NCI-H2196 treated with DMSO at 0.1 percent for 48 hours (cell line): Measurements from ENCODE around the gene CDC73.
"Not testable (repeated sequence)": the region's sequence is repeated elsewhere in the genome, so short reads cannot be mapped to it uniquely, and the experiment has no call there.

ENCODE experiments used
- DNase-seq: peaks from one replicate; lab custom pipeline; 2025; ENCODE audit not compliant: unreplicated experiment; lab: John Stamatoyannopoulos, UW

Gene CDC73

DNA sequence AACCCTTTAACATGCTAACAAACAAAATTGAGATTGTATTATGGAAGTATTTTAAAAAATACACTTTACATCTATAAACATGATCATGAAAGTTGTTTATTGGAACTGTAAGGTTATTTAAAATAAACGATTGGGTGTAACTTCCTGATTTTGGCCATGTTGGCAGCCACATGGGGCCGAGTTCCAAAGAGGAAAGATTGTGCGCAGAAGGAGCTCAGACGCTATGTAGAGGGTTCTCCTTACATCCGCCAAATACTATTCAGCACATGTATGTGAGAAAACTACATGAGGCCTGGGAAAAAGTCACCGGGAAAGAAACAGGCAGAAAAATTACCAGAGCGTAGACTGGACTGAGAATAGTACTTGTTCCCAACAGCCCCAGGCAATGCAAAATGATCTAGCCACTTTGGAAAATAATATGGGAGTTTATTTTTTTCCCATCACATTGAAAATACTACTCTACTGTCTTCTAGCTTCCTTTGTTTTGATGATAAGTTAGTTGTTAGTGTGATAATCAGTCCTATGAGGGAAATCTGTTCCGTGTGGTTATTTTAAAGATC is 100.3 kb downstream of the CDC73 start:
- no peak for DNase-seq

DNA sequence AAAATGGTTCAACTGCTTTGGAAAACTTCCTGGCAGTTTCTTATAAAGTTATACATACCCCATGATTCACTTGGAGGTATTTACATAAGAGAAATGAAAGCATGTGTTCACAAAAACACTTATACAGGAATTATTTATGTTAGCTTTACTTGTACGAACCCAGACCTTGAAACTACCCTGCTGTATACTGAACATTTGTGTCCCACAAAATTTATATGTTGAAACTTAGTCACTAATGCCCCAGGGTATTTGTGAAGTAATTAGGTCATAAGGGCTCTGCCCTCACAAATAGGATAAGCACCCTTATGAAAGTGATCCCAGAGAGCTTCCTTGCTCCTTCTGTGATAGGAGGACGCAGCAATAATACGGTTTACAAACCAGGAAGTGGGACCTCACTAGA is 107.3 kb downstream of the CDC73 start:
- DNase-seq: no peak

DNA sequence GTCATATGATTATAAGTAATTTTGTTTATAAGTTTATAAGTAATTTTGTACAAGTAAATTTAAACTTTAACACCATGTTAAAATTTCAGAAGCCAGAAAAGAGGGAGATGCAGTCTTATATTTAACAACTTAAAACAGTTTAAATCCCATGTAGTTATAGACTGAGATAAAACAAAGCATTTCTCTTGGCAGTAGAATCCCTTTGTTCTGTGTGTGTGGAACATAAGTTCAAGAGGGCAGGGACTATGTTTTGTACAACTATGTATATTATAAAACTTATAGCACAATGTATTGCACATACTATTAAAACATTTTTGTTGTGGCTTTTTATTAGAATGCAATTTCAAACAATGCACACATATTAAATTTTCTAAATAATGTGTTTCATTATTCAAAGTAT is 109.3 kb downstream of the CDC73 start:
- DNase-seq: not testable (repeated sequence)

DNA sequence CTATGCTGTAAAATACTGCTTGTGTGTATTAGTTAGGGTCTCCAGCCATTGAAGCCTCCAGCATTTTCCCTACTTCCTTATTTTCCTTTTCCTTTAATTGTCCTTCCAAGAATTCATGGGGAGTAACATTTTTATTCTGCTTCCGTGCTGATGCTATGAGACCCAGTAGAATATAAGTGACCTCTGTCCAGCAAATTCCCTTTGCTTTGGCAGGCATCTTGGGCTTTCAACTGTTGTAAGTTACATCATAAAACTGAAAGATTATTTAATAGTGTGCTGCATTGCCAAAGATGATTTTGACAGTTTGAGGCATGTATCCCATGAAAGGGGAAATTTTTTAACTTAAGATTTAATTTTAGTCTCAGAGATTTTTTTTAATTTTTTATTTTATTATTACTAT is 112.7 kb downstream of the CDC73 start:
- no peak for DNase-seq

DNA sequence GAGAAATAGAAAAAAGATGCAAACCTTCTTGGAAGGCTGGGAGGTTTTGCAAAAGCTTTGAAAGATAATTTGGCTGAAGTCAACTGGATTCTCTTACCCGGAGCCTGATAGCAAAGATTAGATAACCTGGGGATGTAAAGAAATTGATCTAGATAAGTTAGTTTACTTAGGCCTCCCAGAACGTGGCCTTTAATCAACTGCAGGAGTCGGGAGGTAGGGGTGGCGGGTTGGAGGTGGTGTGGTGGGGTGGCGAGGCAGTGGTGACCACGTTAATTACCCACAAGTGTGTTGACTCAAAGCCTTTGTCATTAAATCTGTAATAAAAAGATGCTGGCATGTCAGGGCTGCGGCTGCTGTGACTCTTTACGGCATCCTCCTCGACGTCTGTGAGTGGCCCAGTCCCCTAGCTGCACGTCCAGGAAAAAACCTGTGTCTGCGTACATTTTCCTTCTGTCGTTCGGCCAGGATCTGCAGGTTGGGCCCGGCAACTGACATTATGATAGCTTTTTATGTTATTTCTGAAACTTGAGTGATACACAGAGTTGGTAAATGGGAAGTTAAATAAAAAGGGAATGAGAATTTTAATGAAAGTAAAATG is 115.6 kb downstream of the CDC73 start:
- DNase-seq: no peak

DNA sequence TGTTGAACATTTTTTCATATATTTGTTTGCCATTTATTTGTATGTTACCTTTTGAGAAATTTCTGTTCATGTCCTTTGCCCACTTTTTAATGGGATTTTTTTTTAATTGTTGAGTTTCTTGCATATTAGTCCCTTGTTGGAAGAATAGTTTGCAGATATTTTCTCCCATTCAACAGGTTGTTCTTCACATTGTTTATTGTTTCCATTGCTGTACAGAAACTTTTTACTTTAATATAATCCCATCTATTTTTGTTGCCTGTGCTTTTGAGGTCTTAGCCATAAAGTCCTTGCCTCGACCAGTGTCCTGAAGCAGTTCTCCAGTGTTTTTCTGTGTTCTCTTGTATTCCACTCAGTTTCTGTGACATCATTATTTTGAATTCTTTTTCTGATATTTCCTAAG is 118.8 kb downstream of the CDC73 start:
- DNase-seq: no peak

DNA sequence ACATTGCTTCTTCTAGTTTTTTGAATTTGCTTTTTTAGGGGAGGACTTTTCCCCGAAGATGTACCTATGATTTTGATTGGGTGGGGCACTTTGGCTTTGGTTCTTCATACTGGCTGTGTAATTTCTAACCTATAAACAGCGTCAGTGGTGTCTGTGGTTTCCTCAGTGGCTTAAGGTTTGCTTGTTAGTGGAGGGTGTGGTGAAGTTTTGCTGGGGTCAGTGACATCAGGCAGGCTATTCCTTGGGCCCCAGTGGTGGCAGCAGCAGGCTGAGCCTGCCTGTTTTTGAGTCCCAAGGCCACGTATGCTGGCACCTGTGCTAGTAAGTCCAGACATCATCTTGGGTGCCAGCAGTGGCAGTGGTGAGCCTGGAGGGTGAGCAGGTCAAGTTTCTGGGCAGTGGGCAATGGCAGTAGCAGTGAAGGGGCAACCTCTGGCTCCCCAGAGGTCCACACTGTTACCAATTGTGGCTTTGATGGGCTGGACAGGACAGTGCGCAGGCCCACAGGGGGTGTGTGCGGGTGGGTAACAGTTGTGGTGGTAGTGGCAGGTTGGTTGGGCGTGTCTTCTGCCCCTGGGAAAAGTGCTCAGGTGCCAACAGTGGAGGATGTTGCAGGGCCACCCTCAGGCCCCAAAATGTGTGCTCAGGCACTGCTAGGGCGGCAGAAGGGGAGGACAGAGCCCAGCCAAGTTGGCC is 119.4 kb downstream of the CDC73 start:
- no peak for DNase-seq

DNA sequence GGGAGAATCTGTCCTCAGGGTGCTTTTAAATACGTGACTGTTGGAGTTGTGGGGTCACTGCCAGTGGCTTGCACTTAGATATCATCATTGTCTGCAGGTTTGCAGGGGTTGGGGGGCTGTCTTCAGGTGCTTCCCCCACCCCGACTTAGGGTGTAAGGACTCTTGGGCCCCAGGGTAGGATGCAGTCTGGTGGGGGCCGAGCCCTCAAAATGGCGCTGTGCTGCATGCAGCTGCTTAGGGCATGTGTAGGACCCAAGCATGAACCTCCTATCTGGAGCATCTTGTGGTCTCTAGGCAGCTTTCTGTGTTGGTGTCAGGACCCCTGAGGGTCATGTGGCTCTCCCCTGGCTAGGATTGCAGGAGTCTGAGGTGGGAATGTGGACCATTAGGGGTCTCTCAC is 120.2 kb downstream of the CDC73 start:
- DNase-seq: no peak

DNA sequence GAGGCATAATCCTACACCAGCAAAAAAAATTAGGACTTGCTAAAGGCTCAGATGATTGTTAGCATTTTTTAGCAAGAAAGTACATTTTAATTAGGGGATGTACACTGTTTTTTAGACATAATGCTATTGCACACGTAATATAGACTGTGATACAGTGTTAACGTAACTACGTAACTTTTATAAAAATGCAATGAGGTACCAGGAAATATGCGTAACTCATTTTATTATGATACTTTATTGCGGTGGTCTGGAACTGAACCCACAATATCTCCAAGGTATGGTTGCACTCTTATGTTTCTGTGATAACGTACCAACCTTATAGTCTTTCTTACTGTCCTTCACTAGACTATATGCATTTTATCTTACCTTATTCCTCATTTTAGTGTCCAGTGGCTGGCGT is 127.4 kb downstream of the CDC73 start:
- no peak for DNase-seq

DNA sequence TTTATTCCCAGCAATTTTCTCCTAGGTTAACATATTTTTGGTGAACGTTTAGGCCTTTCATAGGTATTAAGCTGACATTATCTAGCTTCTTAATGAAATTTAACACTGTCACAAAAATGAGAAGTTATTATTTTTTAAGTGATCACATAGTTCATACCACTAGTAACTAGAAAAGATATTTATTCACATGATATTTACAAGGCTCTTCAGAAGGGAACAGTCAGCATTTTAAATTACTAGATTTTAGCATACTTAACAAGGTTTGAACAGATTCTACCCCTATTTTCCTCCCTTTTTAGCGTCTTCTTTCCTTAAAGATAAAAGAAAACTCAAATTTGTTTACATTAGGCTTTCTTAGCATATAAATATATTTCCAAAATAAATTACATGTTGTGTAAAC is 130.1 kb downstream of the CDC73 start:
- DNase-seq: no peak

DNA sequence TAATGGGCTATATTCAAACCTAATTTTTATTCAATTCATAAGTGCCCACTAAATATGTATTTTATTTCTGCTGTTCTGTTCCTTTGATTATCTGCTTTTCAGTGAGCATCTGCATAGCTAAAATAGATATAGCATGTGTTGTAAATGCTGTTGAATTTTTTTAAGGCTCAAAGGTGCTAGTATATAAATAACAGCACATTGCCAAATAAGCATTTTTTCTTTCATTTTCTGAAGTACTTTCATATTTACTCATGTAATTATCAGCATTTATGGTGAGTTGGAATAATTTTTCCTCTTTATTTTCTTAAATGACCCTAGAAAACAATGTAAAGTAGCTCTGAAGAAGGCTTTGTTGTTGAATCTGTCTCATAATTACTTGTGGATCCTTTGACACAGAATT is 134.2 kb downstream of the CDC73 start:
- no peak for DNase-seq

DNA sequence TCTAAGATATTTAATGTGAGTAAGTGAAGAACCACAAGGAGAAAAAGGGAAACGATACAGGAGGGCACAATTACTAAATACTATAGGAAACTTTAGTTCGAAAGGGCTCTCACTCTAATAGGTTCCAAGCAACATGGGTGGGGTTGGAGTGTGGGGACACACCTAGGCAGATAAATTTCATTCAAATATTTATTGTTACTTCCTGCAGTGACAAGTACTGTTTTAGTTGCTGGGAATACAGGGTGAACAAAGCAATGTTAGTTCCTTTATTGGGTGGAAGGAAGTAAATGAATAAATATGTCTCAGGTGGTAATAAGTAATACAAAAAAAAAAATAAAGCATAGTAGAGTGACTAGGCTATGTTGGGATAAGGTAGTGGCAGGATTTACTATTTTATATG is 137.8 kb downstream of the CDC73 start:
- DNase-seq: no peak

DNA sequence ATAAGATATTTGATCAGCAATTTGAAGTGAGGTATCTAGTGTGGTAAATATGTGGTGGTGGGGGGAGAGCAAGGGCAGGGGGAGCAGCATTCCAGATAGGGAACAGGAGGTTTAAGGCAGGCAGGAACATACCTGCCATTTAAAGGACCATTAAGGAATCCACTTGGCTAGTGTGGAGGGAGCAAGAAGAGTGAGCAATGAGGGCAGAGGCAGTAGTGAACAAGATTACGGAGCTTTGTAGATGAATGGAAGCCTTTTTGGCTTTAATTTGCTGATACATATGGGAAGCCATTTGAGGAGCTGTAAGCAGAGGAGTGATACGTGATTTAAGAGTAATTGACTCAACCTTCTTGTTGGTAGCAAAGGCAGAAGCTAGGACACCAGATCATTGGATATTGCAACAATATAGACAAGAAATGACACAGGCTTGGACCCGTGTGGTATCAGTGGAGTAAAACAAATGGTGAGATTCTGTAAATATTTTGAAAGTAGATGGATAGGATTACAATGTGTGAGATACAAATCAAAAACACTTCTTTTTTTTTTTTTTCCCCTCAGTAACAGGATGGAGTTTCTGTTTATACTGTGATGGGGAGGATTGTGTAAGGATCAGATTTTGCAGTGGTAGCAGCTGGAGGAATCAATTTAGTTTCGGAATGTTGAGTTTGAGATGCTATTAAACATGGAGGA is 138.4 kb downstream of the CDC73 start:
- no peak for DNase-seq

DNA sequence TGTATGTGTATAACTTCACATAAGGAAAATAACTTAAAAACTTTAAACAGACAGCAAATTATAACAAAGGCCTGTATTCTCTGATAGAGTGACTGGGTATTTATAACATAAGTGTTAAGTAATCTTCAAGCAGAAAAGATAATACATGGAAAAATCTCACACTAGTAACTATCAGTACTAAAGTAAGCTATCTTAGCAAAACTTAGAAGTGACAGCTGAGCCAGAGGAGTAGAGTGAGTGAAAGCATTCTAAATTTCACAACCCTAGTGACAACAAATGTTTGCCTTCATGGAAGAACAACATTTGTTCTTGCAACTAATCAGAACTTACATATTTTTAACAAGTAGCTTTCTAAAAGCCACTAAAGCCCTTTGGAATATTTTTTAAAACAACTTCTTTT is 139.1 kb downstream of the CDC73 start:
- DNase-seq: no peak

DNA sequence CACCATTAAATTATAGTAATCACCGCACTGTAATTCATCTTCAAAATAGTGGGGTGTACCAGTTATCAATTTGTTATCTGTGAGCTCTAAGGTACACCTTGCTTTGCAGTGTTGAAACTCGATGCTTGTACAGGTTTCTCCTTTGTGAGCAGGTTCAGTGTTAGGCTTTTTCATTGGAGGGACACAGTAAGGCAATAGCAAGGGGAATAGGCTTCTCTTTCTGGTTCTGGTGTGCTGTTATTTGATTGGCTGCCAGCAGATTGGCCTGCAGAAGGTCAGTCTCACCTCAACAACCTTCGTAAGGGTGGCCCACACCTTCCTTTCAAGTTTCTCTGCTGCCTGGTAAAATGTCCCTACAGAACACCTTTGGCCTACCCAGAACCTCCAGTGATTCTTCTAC is 140.8 kb downstream of the CDC73 start:
- DNase-seq: no peak

DNA sequence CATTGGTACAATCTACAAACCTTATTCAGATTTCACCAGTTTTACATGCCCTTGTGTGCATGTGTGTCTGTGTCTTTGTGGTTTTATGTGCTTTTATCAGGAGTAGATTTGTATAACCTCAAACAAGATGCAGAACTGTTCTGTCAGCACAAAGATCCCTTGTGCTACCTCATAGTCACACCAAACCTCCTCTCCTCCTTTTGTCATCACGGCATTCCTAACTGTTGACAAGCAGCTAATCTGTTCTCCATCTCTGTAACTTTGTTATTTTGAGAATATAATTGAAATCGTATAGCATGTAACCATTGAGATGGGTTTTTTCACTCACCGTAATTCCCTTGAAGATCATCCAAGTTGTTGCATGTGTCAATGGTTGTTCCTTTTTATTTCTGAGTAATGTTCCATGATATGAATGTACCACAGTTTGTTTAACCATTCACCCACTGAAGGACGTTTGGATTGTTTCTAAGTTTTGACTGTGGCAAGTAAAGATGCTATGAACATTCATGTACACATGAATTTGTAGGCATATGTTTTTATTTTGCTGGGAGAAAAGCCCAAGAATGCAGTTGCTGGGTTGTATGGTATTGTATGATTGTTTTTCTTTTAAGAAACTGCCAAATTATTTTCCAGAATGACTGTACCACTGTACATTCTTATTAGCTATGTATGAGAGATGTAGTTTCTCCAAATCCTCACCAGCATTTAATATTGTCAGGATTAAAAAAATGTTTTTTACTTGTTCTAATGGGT is 142.7 kb downstream of the CDC73 start:
- no peak for DNase-seq

DNA sequence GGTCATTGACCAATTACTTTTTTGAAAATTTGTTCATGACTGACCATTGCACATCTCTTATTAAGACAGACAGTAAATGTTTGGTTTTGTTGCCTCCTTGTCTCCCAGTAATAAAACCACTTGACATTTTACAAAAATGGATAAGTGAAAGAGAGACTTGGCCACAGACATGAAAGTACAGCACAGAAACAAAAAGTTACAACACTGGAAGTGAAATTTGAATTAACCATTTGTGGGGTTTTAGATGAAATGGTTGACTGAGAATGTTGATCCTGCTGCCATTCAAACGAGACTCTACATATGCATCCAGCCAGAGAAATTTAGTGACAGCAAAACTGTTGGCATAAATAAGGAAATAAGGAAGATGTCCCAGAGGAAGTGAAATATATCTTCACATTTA is 143.9 kb downstream of the CDC73 start:
- DNase-seq: no peak

DNA sequence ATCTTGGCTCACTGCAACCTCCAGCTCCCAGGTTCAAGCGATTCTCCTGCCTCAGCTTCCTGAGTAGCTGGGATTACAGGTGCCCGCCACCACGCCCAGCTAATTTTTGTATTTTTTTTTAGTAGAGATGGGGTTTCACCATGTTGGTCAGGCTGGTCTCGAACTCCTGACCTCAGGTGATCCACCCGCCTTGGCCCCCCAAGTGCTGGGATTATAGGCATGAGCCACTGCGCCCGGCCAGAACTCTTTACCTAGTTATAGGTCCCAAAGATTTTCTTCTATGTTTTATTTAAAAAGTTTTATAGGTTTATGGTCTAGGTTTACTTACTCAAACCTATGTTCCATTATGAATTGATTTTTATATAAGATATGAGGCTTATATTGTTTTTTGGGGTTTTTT is 145.0 kb downstream of the CDC73 start:
- DNase-seq: not testable (repeated sequence)

DNA sequence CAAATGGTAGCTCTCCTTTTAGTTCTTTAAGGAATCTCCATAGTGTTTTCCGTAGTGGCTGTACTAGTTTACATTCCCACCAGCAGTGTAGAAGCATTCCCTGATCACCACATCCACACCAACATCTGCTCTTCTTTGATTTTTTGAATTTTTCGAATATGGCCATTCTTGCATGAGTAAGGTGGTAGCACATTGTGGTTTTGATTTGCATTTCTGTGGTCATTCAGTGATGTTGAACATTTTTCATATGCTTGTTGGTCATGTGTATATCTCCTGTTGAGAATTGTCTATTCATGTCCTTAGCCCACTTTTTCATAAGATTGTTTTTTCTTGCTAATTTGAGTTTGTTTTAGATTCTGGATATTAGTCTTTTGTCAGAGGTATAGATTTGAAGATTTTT is 149.2 kb downstream of the CDC73 start:
- DNase-seq: no peak

DNA sequence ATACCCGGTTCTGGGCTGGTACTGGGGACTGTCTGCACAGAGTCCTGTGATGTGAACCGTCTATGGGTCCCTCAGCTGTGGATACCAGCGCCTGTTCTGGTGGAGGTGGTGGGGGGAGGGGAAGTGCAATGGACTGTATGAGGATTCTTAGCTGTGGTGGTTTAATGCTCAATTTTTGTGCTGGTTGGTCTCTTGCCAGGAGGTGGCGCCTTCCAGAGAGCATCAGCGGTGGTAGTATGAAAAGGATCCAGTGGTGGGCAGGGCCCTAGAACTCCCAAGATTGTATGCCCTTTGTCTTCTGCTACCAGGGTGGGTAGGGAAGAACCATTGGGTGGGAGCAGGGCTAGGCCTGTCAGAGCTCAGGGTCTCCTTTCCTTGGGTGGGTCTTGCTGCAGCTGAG is 153.9 kb downstream of the CDC73 start:
- DNase-seq: no peak

DNA sequence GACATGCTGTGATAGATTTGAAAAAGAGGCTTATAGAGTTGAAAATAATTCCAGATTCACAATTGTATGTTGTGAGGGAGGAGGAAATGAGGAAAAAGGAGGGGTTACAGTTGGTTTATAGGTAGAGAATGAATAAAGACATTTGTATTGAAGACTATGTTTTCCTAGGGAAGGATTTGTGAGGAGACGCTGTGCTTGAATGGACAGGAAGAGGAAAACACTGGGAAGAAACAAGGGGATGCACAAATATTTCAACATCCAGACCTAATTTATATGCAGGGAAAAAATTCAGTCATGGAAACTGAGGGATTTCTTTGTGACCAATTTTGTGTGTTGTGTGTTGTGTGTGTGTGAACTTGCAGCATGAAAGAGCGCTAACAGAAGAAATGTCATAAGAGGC is 157.1 kb downstream of the CDC73 start:
- no peak for DNase-seq

DNA sequence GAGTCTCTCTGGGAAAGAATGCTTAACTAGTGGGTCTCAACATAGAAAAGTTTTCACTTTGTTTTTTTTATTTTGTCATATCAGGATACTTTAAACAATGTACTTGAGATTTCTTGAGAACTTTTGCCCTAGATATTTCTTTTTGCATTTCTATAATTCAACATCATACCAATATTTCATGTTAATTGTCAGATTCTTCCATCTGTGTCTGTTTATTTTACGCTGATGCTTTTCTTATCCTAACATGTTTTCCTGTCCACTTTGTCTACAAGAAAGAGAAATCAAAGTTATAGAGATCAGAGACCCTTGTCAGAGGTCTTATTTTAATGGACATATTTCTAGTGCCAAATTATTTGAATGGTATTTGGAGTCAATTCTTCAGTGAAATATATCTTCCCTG is 160.1 kb downstream of the CDC73 start:
- no peak for DNase-seq
